HG03521 (cell line): ENCODE results near the gene USP6.
"Not testable (repeated sequence)": the region's sequence is repeated elsewhere in the genome, so short reads cannot be mapped to it uniquely, and the experiment has no call there.

Experiments
- ATAC-seq: cut with Tn5 transposase; IDR thresholded peaks from one replicate; pipeline ENCODE4 v1.9.1; 2021; ENCODE audit warnings: mild to moderate bottlenecking, moderate library complexity; ENCODE audit not compliant: unreplicated experiment

Gene USP6

DNA sequence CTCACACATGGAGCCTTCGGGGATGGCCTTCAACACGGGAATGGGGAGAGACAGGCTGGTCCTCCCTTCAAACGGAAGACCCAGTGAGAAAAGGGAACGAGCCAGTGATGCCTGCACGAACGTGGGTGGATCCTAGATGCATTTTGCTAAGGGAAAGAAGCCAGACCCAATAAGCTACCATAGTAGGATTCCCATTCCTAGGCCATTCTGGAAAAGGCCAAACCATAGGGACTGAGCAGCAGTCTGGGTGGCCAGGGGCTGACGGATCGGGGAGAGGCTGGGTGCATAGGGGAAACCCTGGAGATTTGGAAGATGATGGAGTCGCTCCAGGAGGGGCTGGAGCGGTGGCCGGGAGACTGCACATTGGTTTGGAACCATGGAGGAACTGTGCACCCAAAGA lies 18.7 kb downstream of the USP6 start:
- not testable (repeated sequence) for ATAC-seq

DNA sequence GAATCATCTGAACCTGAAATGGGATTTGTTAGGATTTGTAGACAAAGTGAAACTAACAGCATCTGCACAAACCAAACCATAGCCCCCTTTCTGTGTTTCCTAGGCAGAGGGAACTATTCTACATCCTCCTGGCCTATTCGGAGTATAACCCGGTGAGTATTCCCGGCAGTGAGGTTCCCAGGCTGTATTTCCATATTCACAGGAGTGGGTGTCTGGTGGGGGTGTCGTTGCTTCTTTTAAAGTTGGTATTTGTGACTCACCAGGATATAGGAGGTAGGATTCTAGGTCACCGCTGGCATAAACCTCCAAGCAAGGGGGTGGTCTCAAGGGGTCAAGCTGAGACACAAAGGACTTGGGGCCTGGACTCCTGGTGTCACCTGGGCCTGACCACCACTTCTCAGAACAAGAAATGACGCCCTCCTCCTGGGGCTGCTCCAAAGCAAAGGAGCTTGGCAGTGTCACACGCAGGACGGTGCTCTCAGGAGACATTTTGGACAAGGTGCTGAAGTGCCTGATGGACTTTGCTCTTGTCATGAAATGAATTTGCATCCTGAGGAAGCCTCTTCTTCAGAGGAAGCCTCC lies 19.4 kb downstream of the USP6 start:
- not testable (repeated sequence) for ATAC-seq

DNA sequence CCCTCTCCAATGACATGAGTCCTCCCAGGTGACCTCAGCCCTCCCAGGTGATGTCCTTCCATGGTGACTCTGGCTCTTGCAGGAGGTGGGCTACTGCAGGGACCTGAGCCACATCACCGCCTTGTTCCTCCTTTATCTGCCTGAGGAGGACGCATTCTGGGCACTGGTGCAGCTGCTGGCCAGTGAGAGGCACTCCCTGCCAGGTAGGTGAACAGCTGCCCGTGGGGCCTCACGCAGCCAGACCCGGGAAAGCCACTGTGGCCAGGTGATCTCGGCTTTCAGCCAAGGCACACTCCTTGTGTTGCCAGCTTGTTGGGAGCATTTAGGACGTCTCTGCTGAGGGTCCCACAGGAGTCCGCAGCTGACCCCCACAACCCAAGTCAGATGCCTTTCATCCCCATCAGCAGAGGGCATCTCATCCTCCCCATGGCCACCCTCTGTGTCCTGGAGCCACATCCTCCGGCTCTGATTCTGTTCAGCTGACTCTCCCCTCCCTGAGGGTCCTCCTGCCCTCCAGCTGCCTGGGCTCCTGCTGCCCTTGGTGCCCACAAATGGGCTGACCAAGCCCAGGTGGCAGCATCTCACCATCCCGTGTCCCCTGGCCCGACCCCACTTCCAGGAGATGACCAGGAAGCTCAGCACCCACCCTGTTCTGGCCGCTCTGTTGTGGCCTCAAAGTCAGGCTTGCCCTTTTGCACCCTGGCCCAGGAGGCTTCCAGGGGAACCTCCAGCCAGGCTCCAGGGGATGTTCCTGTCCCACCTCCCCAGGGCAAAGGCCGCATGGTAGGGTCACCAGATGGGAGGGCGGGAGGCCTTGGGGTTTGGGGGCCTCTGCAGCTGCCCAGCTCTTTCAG lies 20.1 kb downstream of the USP6 start:
- no peak for ATAC-seq

DNA sequence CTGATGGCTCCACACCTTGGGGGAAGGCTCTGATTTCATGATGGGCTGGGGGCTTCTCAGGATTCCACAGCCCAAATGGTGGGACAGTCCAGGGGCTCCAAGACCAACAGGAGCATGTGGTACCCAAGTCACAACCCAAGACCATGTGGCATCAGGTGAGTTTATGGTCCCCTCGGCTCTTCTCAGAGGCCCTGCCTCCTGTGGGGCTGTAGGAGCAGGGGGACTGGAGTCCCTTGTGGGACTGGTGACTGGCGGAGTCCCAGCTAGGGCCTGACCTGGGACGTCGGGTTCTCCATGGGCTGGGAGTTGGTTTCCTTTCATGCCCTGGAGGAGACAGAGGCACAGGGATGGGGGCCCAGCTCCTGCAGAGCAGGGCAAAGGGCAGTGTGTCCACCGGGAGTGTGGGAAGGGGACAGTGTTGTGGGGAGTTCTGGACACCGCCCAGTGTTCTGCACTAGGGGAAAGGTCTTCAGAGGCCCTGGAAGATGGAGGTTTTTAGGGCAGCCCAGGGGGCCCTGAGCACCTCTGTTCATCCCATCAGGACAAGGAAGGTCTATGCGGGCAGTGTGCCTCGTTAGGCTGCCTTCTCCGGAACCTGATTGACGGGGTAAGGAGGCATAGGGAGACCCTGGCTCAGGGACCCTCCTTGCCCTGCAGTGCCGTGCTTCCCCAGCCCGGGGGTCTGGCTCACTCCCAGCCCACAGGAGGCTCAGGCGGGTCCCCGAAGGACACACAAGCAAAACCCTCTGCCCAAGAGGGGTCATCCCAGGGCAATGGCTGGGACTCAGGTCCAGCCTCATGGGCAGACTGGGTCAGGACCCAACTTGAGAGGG lies 21.0 kb downstream of the USP6 start:
- not testable (repeated sequence) for ATAC-seq

- not testable (repeated sequence) for ATAC-seq
These were observed 21.8 kb downstream of the USP6 start for GRCh38 chr17:5137511-5138197.

GRCh38 chr17:5138198-5138544 lies 22.3 kb downstream of the USP6 start:
- not testable (repeated sequence) for ATAC-seq

DNA sequence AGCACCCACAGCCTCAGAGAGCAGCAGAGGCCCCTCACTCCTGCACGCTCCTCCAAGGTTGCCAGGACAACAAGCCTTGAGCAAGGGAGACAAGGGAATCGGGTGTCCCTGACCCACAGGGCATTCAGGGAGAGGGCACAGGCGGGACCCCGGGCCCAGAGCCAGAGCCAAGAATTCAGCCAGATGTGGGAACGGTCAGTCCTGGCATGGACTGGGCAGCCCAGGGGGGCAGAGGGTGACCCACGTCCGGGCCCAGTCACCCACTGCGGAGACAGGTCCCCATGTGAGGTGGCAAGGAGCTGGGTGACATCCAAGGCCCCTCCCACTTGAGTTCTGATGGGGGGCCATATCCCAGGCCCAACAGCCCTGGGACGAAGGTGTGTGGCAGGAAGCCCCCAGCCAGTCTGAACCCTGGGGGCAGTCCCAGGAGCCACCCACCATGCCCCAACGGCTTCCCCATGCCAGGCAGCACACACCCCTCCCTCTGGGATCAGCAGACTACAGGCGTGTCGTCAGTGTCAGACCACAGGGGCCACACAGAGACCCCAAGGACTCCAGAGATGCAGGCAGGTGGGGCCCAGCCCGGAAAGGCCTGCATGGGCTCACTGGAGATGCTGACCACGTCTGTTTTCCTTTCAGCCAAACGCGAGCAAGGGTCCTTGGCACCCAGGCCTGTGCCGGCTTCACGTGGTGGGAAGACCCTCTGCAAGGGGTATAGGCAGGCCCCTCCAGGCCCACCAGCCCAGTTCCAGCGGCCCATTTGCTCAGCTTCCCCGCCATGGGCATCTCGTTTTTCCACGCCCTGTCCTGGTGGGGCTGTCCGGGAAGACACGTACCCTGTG lies 23.0 kb downstream of the USP6 start:
- ATAC-seq: no peak

DNA sequence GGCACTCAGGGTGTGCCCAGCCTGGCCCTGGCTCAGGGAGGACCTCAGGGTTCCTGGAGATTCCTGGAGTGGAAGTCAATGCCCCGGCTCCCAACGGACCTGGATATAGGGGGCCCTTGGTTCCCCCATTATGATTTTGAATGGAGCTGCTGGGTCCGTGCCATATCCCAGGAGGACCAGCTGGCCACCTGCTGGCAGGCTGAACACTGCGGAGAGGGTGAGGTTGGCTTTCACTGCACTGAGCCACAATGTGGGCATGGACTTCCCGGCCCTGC lies 23.6 kb downstream of the USP6 start:
- ATAC-seq: no peak

DNA sequence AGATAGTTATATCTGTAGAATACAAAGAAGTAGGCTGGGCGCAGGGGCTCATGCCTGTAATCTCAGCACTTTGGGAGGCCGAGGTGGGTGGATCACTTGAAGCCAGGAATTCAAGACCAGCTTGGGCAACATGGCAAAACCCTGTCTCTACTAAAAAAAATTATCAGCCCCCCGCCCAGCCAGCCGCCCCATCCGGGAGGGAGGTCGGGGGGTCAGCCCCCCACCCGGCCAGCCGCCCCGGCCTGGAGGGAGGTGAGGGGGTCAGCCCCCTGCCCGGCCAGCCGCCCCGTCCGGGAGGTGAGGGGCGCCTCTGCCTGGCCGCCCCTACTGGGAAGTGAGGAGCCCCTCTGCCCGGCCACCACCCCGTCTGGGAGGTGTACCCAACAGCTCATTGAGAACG lies 27.0 kb downstream of the USP6 start:
- ATAC-seq: not testable (repeated sequence)

DNA sequence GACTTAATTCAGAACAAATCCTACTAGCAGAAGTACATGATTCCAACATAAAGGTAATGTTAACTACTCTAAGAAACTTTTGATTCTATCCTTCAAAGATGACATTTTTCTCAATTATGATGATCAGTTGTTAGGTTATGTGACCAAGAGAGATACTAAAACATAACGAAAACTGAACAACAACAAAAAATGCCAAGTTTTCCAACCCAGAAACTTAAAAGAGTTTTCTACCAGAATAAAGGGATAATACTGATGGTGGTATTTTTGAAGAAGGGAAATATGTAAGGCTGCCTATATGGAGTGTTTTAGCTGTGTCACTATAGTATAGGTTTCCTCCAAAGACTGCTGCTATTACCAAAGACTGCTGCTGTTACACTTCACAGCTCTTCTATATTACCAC lies 30.3 kb downstream of the USP6 start:
- ATAC-seq: not testable (repeated sequence)

- not testable (repeated sequence) for ATAC-seq
These were observed 44.9 kb downstream of the USP6 start for GRCh38 chr17:5160702-5161101.

GRCh38 chr17:5161793-5162192 lies 46.0 kb downstream of the USP6 start:
- not testable (repeated sequence) for ATAC-seq

- no peak for ATAC-seq
These were observed 48.6 kb downstream of the USP6 start for GRCh38 chr17:5164436-5164835.

DNA sequence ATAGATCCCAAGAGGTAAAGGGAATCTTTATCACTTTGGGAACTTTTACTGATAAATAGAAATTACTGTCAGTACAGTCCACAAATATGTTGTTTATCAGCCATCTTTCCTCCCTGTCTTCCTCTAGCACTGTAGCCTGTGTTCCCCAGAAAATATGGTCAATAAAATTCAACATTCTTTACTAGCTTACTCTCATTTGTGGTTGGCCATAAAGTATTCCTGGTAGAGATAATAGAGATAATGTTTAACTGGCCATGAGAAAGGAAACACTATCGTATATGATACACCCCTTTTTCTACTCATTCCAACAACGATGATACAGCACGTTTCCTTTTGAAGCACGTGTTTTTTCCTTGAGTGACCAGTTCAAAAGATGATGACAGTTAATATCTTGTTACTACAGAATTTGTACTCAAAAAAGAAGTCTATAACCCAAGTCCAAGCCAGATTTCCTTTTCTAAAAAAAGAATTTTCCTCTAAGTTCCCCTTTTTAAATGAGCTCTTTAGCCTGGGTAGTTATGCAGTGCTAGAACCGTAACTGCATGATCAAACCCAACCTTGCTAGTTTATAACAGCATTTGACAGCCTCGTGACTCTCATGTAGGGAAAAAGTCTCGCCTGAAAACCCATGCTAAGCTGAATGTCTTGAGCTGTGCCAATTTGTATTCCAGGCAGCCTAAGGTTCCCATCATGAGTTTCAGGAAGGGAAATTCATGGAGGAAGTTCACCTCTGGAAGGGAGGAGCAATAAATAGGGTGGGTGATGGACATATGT lies 50.1 kb downstream of the USP6 start:
- not testable (repeated sequence) for ATAC-seq

- ATAC-seq: not testable (repeated sequence)
These were observed 59.2 kb downstream of the USP6 start for GRCh38 chr17:5175027-5175426.

DNA sequence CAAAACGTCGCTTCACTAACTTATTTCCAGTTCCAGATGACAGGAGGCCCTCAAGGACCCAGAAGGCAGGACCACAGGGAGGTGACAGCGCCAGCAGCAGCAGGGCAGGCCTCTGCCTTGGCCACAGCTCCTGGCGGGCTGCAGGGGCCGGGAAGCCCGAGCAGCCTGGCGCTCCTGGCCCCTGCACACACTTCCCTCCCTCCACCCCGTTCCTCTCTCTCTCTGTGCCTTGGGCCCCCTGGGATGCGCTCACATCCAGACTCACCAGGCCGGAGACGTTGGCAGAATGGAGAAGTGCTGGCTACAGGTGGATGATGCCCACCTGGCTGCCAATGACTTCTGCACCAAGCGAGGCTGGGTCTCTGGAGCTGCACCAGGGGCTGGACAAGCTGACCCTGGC lies 63.2 kb downstream of the USP6 start:
- ATAC-seq: no peak

- ATAC-seq: no peak
These were observed 65.9 kb downstream of the USP6 start for GRCh38 chr17:5181509-5182305.

DNA sequence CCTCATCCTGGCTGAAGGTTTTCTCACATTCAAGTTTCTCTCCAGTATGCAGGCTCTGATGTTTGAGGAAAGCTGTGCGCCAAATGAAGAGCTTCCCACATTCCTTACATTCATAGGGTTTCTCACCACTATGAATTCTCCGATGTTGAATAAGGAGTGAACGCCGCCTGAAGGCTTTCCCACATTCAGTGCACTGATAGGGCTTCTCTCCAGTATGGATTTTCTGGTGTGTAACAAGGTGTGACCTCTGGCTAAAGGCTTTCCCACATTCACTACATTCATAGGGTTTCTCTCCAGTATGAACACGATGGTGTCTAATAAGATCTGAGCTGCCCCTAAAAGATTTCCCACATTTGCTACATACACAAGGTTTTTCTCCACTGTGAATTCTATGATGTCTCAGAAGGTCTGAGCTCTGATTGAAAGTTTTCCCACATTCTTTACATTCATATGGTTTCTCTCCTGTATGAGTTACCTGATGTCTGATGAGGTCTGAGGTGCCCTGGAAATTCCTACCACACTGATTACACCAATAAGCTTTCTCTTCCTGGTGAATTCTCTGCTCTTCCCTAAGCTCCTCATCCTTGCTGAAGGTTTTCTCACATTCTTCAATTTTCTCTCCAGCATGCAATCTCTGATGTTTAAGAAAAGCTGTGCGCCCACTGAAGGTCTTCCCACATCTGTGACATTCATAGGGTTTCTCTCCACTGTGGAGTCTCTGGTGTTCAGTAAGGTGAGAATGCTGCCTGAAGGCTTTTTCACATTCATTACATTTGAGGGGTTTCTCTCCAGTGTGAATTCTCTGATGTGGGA lies 67.0 kb downstream of the USP6 start:
- no peak for ATAC-seq
